Activated T-helper 1 cell treated with anti-CD3 and anti-CD28 coated beads, Interleukin-2, amount 50 U/mL, for 16 hours (primary cell): ENCODE results near the gene PDCD4.
"Not testable (repeated sequence)": the region's sequence is repeated elsewhere in the genome, so short reads cannot be mapped to it uniquely, and the experiment has no call there.

ENCODE experiments used
- DNase-seq, 2 donors: peaks; one replicate each; pipeline ENCODE4 v3.0.0-alpha.2; 2020; ENCODE audit warnings: low read depth in 1 of 2, low spot score in 1 of 2

Gene PDCD4

DNA sequence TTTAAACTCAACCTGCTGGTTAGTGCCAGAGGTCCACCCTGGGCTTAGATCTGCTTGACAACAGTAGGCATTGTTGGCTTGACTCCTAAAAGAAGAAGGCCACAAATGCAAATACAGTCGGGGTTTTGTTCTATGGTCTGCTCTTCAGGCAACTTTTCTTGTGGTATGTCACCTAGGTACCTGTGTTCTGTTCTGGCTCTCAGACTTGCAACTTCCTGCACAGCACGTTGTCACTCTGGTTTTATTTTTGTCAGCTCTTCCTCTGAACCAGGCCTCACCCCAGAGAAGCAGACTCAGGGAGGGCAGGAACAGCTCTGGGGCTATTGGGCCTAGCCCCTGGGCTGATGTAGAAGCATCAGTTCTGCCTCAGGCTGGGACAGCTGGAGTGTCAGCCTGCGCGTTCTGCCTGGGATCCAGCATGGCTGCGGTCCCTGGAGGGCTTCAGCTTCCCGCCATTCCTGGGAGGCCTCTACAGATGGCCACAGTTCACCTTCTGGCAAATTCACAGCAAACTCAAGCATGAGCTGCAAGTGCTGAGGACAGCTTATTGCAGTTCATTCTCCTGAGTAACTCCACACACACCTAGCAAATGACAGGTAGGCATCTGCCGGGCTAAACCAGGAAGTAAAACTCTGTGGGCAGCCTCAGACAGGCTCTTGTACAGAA lies 11.0 kb upstream of the PDCD4 start:
- DNase-seq = no peak

DNA sequence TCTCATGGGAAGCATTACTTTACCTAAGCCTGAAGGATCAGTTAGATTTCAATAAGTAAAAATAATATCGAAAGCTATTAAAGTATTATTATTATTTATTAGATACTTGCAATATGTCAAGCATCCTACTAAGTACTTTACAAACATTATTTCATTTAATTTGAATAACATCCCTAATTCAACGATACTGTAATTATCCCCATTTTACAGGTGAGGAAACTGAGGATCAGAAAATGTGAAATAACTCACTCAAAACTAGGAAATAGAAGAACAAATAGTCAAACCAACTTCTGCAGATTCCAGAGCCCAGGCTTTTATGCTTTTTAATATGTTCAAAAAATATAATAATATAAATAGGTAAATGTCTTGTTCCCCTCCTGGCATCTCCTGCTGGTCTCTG lies 10.3 kb upstream of the PDCD4 start:
- DNase-seq = no peak

- DNase-seq = no peak
Measured at GRCh38 chr10:110861930-110862649, 9.6 kb upstream of the PDCD4 start.

- no peak for DNase-seq
Measured at GRCh38 chr10:110862961-110863360, 8.8 kb upstream of the PDCD4 start.

DNA sequence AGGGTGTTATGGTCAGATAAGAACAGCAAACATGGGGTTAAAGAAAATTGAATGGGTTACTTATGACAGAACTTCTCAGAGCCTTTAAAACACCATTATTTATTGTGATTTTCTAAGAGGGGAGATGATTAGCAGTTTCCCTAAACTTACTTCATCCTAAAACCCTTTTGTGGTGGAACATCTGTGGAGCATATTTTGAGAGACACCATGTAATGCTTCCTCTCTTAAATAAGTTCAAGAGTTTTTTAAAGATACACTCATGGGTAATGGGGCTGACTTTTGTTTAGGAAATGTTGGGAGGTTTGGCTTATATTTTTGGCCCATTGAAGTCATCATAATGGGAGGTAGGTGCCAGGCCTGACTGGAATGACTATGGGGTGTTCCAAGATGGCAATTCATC lies 8.4 kb upstream of the PDCD4 start:
- no peak for DNase-seq

GRCh38 chr10:110863956-110864355 lies 7.8 kb upstream of the PDCD4 start:
- no peak for DNase-seq

GRCh38 chr10:110864662-110865140 lies 7.0 kb upstream of the PDCD4 start:
- DNase-seq = peak in 1 of 2 donors; percentile 27

DNA sequence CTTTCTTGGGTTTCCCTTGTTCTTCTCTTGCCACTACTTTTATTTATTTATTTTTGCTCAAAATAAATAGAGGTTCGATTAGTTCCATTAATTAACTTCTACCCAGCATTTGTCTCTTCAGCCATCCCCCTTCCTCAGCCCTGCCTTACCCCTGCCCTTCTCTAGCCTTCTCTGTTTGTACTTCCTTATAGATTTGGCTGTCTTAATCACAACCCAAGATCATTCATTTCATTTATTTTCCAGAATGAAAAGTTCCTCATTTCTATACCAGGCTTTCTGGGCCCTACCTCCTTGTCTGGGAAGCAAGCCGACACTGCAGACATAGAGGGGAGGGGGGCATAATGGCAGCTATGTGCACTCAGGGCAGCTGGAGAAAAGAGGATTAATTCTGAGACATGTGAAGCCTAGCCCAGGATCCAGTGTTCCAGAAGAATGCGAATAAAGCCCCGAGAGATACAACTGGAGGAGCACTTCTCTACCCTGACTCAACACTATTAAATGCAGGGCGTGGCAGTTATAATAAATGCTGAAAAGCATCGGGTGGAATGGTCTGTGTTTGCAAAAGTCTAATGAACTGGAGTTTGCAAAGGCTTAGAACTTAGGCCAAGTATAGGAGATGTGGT lies 6.4 kb upstream of the PDCD4 start:
- DNase-seq = no peak

DNA sequence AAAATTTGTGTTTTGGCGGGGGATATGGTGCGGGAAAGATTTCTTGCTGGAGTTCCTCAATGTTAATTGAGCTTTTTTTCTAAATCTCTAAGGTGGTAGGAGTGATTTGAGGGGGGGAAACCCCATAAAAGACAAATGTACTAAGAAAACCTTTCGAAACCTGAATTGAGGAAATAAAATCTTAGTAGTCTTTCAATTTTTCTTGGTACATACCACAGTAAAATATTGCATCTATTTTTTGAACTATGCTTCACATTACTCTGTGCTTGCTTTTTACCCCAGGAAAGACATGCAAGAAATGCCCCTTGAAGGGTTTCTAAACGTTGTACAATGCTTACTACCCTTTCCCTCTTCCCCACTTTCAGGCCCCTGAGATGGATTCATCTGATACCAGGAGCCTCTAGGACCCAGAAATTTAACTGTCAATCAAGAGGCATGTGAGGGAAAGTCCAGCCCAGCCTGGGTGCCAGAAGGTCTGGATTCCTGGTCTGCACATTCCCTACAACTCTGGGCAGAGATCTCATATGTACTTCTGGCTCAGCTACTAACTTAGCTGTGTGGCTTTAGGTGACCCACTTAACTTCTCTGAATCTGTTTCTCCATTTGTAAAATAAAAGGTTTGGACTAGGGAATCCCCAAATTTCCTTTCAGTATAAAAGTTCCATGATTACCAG lies 5.8 kb upstream of the PDCD4 start:
- no peak for DNase-seq

- not testable (repeated sequence) for DNase-seq
Measured at GRCh38 chr10:110867011-110867806, 4.5 kb upstream of the PDCD4 start.

DNA sequence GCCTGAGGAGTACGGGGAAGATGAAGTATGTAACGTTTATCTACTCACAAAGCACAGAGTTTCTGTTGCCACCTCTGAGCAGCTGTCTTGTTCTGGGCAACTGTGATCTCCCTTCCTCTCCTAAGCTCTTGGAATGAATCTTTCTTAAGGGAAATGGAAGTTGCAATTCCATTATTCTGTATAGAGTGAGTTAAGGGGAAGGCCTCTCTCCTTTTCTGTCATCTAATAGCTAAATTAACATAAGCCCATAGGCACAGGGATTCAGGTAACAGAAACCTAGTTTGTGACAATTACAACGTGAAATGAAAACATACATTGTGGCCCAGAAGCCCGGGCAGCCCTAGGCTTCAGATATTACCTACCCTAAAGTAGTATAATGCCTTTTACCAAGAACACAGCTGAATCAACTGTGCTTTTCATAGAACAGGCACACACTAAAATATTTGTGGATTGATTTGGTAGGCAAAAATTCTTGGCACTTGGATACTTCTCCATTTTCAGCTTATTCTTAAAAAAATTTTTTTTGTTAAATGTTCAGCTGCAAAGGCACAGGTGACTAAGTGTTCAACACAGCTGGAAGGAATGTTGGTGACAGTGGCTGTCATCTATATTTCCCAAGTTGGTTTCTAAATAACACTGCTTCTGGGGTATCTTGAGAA lies 3.8 kb upstream of the PDCD4 start:
- DNase-seq = no peak

- DNase-seq = no peak
Measured at GRCh38 chr10:110868981-110869380, 2.7 kb upstream of the PDCD4 start.

DNA sequence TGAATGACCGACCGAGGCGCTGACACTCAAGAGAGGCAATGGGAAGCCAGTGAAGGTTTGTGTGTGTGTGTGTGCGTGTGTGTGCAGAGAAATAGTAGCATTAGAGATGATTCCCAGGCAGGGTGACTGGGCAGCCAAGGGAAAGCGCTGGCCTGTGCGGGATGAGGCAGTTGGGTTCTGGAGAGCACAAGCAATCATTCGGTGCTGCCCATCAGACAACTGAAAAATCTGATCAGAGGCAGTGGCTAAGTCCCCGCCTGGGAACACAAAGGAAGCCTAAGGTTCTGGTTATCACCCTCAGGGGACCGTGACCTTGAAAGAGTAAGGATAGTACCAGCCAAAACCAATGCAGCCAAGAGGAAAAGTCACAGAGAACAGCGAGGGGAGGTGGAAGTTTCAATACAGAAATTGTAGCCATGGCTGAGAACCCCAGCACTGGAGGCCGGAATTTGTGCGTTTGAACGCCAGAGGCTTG lies 868 bp upstream of the PDCD4 start:
- DNase-seq = no peak

DNA sequence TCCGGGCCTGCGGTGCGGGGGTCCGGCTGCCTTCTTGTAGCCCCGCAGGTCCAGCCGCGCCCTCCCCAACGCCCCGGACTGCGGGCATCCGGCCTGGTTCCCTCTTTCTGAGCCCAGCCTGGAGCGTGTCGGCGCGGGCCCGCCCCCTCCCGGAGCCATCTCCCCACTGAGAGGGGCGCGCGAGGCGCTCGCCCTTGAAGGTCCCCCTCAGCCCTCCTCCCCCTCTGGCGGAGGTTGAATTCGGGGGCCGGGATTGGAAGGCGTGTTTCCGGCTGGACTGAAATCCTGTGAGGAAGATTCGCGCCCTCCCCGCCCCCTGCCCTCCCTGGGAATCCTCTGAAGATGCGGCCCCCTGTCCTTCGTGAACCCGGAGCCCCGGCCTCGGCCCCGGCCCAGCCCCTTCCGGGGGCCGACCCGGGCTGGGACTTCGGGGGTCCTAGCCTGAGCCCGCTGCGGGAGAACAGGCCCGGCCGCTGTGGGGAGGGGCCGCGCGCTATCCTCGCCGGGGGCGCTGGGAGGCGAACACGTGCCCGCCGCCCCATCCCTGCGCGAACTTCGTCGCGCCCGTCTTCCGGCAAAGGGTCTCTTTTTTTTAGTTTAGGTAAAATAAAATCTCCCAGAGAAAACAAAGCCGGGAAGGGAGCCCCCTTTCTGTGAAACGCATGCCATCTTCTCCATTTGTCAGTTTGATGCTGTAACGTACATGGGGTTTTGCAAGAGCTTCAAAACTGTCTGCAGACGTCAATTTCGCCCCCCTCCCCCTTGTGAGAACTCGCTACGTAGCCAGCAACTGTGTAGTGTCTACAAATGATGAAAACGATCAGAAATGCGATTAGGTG lies 636 bp downstream of the PDCD4 start:
- peak; percentile 46 to 71 for DNase-seq

DNA sequence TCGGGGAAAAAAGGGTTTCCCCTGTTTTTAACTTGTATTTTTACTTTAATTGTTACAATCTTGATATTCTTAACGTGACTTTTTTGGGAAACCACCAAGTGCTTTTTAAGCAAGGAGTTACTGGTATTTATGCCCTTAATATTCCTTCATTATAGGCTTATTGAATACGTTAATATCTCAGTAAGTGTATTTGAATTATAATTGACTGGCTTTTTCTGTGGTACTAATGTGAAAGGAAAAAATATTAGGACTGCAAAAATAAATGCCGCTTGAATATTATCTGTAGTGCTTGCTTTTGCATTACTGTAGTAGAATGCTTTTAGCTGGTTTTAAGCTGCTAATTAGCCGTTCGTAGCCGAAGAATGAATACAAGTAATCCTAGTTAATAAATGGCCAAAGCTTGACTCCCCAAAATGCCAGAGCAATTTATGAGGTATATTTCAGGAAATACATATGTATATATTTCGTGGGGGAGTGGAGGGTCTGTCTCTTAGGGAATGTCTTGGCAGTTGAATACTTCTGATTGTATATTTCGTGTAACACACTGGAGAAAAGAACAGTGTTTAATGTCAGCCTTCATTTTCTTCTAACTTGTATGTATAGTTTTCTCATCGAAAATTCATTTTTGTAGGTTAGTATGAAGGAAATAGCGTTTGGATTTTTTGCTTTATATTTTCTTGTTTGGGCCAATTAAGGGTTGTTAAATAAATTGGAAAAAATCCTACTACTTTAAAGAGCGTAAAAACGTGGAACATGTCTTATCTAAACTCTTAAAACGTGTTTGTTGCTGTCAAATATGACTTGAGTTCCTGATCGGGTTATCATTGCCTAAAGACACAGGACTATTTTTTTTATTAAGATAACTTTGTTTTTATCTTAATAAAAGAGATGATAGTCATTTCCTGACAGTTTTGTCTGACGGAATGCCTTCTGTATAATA lies 1.5 kb downstream of the PDCD4 start:
- DNase-seq = no peak

- DNase-seq = no peak
Measured at GRCh38 chr10:110873951-110874350, 2.2 kb downstream of the PDCD4 start.

DNA sequence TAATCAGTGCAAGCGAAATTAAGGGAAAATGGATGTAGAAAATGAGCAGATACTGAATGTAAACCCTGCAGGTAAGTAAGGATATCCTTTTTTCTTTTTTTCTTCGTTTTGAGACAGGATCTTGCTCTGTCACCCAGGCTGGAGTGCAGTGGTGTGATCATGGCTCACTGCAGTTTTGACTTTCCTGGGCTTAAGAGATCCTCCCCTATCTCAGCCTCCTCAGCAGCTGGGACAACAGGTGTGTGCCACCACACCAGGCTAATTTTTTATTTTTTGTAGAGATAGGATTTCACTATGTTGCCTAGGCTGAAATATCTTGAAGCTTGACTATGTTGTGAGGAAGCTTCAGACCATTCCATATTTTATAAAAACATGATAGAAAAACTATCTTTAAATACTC lies 4.3 kb downstream of the PDCD4 start:
- no peak for DNase-seq

DNA sequence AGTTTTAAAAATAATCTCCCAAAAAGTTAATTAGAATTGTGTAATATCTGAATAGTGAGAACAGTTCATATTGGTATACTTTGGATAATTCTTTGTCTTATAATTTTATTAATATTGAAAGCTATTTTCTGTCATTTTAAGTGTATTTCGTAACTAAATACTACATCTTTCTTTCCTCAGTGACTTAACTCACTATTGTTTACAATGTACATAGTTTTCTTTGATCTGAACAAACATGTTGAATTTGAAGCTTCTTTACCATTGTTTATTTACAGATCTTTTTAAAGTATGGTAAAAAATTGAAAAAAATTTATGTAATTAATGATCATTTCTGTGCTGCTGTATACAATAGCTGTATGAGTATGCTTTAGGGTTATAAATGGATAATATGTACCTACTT lies 5.1 kb downstream of the PDCD4 start:
- DNase-seq = no peak
